ENCODE measurements around the gene TYW1B. TPM values are rescaled to one million over a fixed set of nuclear protein-coding genes. Genes with fewer than 3 reads are reported as not detected.
"Not testable (repeated sequence)": the region's sequence is repeated elsewhere in the genome, so short reads cannot be mapped to it uniquely, and the experiment has no call there.

TYW1B gene
- total RNA-seq, 2 experiments from 2014 or later, result 3.6 to 4.0 TPM

GRCh38 chr7:72607988-72608387 is 220.0 kb downstream of the TYW1B start:
- intact Hi-C loops (cut with DNase I, micrococcal nuclease); DNase-seq; H3K36me3 ChIP-seq (ENCODE audit: insufficient read depth, low read length); H3K4me3 ChIP-seq (ENCODE audit: low read length); H3K9me3 ChIP-seq (ENCODE audit: control insufficient read depth in 1 of 2, insufficient read depth in 1 of 2, low read length in 2 of 2); POLR2A ChIA-PET; H3K27me3 Mint-ChIP-seq; H3K9me3 Mint-ChIP-seq; H3K27me3 ChIP-seq (ENCODE audit: control insufficient read depth in 1 of 2, insufficient read depth in 2 of 2, low read length in 2 of 2); H3K27ac ChIP-seq (ENCODE audit: low read depth in 1 of 2, low read length in 2 of 2); H3K4me1 ChIP-seq (ENCODE audit: insufficient read depth, low read length); H3K4me3 Mint-ChIP-seq; H3K27ac Mint-ChIP-seq; CTCF ChIA-PET; H3K4me1 Mint-ChIP-seq (ENCODE audit: low read depth); ATAC-seq (ENCODE audit: poor library complexity): not testable (repeated sequence)
- peaks cover 75% of the 10 kb centered on the region for H3K36me3 Mint-ChIP-seq (ENCODE audit: low read depth)

GRCh38 chr7:72605863-72606431 is 222.1 kb downstream of the TYW1B start:
- H3K4me1 Mint-ChIP-seq (ENCODE audit: low read depth); H3K9me3 Mint-ChIP-seq; H3K9me3 ChIP-seq (ENCODE audit: control insufficient read depth in 1 of 2, insufficient read depth in 1 of 2, low read length in 2 of 2); H3K36me3 ChIP-seq (ENCODE audit: insufficient read depth, low read length); DNase-seq; H3K27me3 Mint-ChIP-seq; H3K27ac ChIP-seq (ENCODE audit: low read depth in 1 of 2, low read length in 2 of 2); H3K4me3 Mint-ChIP-seq; ATAC-seq (ENCODE audit: poor library complexity); H3K27ac Mint-ChIP-seq; POLR2A ChIA-PET; H3K4me1 ChIP-seq (ENCODE audit: insufficient read depth, low read length); H3K27me3 ChIP-seq (ENCODE audit: control insufficient read depth in 1 of 2, insufficient read depth in 2 of 2, low read length in 2 of 2); intact Hi-C loops (cut with DNase I, micrococcal nuclease); H3K4me3 ChIP-seq (ENCODE audit: low read length); CTCF ChIA-PET: not testable (repeated sequence)
- peaks cover 72% of the 10 kb centered on the region for H3K36me3 Mint-ChIP-seq (ENCODE audit: low read depth)

- H3K36me3 ChIP-seq (ENCODE audit: insufficient read depth, low read length); DNase-seq; ATAC-seq (ENCODE audit: poor library complexity); H3K4me3 Mint-ChIP-seq; H3K27me3 ChIP-seq (ENCODE audit: control insufficient read depth in 1 of 2, insufficient read depth in 2 of 2, low read length in 2 of 2); H3K27ac Mint-ChIP-seq; H3K4me3 ChIP-seq (ENCODE audit: low read length); H3K27me3 Mint-ChIP-seq; POLR2A ChIA-PET; H3K27ac ChIP-seq (ENCODE audit: low read depth in 1 of 2, low read length in 2 of 2); H3K9me3 Mint-ChIP-seq; H3K4me1 ChIP-seq (ENCODE audit: insufficient read depth, low read length); H3K9me3 ChIP-seq (ENCODE audit: control insufficient read depth in 1 of 2, insufficient read depth in 1 of 2, low read length in 2 of 2); intact Hi-C loops (cut with DNase I, micrococcal nuclease); H3K4me1 Mint-ChIP-seq (ENCODE audit: low read depth); CTCF ChIA-PET: not testable (repeated sequence)
- peaks cover 65% of the 10 kb centered on the region for H3K36me3 Mint-ChIP-seq (ENCODE audit: low read depth)
Measured at GRCh38 chr7:72604771-72605611, 223.0 kb downstream of the TYW1B start.

GRCh38 chr7:72603476-72603875 is 224.5 kb downstream of the TYW1B start:
- H3K27me3 Mint-ChIP-seq; ATAC-seq (ENCODE audit: poor library complexity); H3K9me3 ChIP-seq (ENCODE audit: control insufficient read depth in 1 of 2, insufficient read depth in 1 of 2, low read length in 2 of 2); H3K4me3 Mint-ChIP-seq; H3K4me3 ChIP-seq (ENCODE audit: low read length); H3K9me3 Mint-ChIP-seq; CTCF ChIA-PET; DNase-seq; H3K36me3 ChIP-seq (ENCODE audit: insufficient read depth, low read length); intact Hi-C loops (cut with DNase I, micrococcal nuclease); H3K27ac Mint-ChIP-seq; H3K4me1 Mint-ChIP-seq (ENCODE audit: low read depth); H3K27ac ChIP-seq (ENCODE audit: low read depth in 1 of 2, low read length in 2 of 2); H3K4me1 ChIP-seq (ENCODE audit: insufficient read depth, low read length); H3K27me3 ChIP-seq (ENCODE audit: control insufficient read depth in 1 of 2, insufficient read depth in 2 of 2, low read length in 2 of 2); POLR2A ChIA-PET: not testable (repeated sequence)
- peaks cover 60% of the 10 kb centered on the region for H3K36me3 Mint-ChIP-seq (ENCODE audit: low read depth)

- ATAC-seq (ENCODE audit: poor library complexity), result no peak
- Histone ChIP-seq H3K4me3 (ENCODE audit: low read length) (no peak overlapping the region), H3K4me1 (ENCODE audit: insufficient read depth, low read length) (no peaks in the 10 kb centered on the region), H3K27me3 (ENCODE audit: control insufficient read depth in 1 of 2, insufficient read depth in 2 of 2, low read length in 2 of 2) (no peaks in the 10 kb centered on the region), H3K36me3 (ENCODE audit: insufficient read depth, low read length) (no peaks in the 10 kb centered on the region), H3K9me3 (ENCODE audit: control insufficient read depth in 1 of 2, insufficient read depth in 1 of 2, low read length in 2 of 2) (no peaks in the 10 kb centered on the region), H3K27ac (ENCODE audit: low read depth in 1 of 2, low read length in 2 of 2) (no peak overlapping the region)
- intact Hi-C loops (cut with DNase I, micrococcal nuclease), result no loop called here
- Mint-ChIP-seq H3K9me3 (no peaks in the 10 kb centered on the region), H3K36me3 (ENCODE audit: low read depth) (peaks cover 60% of the 10 kb centered on the region), H3K27ac (no peak overlapping the region), H3K4me1 (ENCODE audit: low read depth) (no peaks in the 10 kb centered on the region), H3K27me3 (no peaks in the 10 kb centered on the region), H3K4me3 (no peak overlapping the region)
- POLR2A ChIA-PET, result no interaction called here
- CTCF ChIA-PET, result no interaction called here
- no peak for DNase-seq
- TF ChIP-seq CTCF (IDR thresholded peaks at IDR 0.05), result no peak
Measured at GRCh38 chr7:72603073-72603472, 224.9 kb downstream of the TYW1B start.

GRCh38 chr7:72601683-72602082 is 226.3 kb downstream of the TYW1B start:
- DNase-seq; H3K9me3 Mint-ChIP-seq; H3K4me1 ChIP-seq (ENCODE audit: insufficient read depth, low read length); H3K36me3 ChIP-seq (ENCODE audit: insufficient read depth, low read length); ATAC-seq (ENCODE audit: poor library complexity); H3K27ac Mint-ChIP-seq; intact Hi-C loops (cut with DNase I, micrococcal nuclease); H3K4me1 Mint-ChIP-seq (ENCODE audit: low read depth); H3K4me3 ChIP-seq (ENCODE audit: low read length); H3K4me3 Mint-ChIP-seq; H3K9me3 ChIP-seq (ENCODE audit: control insufficient read depth in 1 of 2, insufficient read depth in 1 of 2, low read length in 2 of 2); POLR2A ChIA-PET; H3K27me3 Mint-ChIP-seq; H3K27ac ChIP-seq (ENCODE audit: low read depth in 1 of 2, low read length in 2 of 2); H3K27me3 ChIP-seq (ENCODE audit: control insufficient read depth in 1 of 2, insufficient read depth in 2 of 2, low read length in 2 of 2): not testable (repeated sequence)
- H3K36me3 Mint-ChIP-seq (ENCODE audit: low read depth), result peaks cover 55% of the 10 kb centered on the region
- CTCF ChIA-PET, result interaction anchor here (0.6 kb wide), 1 partner anchor 27 kb away, joined by 3 read pairs; no protein-coding TSS in a partner anchor
